ENCODE measurements around the gene MACROD2. TPM values are rescaled to one million over a fixed set of nuclear protein-coding genes. Genes with fewer than 3 reads are reported as not detected.

MACROD2 gene
- total and polyA plus RNA-seq, 2 donors (not counting 1 experiment from before 2014, with no cell fraction given), result 5.3 to 6.7 TPM

DNA sequence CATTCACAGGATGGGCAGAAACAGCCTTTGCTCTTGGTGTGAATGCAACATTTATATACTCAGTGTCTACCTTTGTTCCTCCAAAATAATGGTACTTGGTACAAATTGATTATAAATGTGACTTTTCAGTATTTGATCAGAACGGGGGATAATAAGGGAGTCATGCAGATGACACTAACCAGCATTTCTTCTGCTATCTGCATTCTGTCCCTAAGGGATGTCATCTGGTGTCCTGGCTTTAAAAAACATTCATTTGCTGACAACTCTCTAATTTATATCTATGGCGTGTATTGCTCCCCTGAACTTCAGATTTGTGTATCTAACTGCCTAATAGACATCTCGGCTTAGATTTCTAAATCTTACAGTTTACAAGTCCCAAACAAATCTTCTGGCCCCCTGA lies 418.5 kb downstream of the MACROD2 start:
- H3K27me3 ChIP-seq (replicated peaks in 1 of 4; ENCODE audit: control extremely low read depth in 1 of 4, control insufficient read depth in 3 of 4, insufficient read depth in 4 of 4, low read length in 3 of 4), result no peaks in the 10 kb centered on the region
- DNase-seq (no peak), ATAC-seq (ENCODE audit: low read depth) (no peak)
- H3K9me3 ChIP-seq (ENCODE audit: control extremely low read depth in 1 of 3, control insufficient read depth in 2 of 3, insufficient read depth in 1 of 3, low read length in 2 of 3), result no peaks in the 10 kb centered on the region
- POLR2A ChIA-PET, result no interaction called here
- TF ChIP-seq, protein P1, sequence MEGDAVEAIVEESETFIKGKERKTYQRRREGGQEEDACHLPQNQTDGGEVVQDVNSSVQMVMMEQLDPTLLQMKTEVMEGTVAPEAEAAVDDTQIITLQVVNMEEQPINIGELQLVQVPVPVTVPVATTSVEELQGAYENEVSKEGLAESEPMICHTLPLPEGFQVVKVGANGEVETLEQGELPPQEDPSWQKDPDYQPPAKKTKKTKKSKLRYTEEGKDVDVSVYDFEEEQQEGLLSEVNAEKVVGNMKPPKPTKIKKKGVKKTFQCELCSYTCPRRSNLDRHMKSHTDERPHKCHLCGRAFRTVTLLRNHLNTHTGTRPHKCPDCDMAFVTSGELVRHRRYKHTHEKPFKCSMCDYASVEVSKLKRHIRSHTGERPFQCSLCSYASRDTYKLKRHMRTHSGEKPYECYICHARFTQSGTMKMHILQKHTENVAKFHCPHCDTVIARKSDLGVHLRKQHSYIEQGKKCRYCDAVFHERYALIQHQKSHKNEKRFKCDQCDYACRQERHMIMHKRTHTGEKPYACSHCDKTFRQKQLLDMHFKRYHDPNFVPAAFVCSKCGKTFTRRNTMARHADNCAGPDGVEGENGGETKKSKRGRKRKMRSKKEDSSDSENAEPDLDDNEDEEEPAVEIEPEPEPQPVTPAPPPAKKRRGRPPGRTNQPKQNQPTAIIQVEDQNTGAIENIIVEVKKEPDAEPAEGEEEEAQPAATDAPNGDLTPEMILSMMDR (IDR thresholded peaks at IDR 0.05), result no peak
- no peak for TF ChIP-seq EZH2 (IDR thresholded peaks at IDR 0.05; ENCODE audit: borderline replicate concordance, insufficient read depth, low read depth, low read length, poor library complexity, severe bottlenecking)
- no peak overlapping the region for H3K4me3 ChIP-seq (ENCODE audit: control extremely low read depth in 1 of 5, extremely low read depth in 1 of 5, insufficient read depth in 1 of 5, low read depth in 2 of 5, low read length in 4 of 5)
- WGBS (ENCODE audit: insufficient coverage), result 88% methylated on average over 2 of the region's 3 CpGs
- CTCF ChIA-PET, result no interaction called here
- H3K4me1 Mint-ChIP-seq, result no peaks in the 10 kb centered on the region
- H3K4me2 ChIP-seq (replicated peaks; ENCODE audit: low read depth, low read length, poor library complexity, severe bottlenecking), result no peak overlapping the region
- no peak overlapping the region for H3K4me3 Mint-ChIP-seq
- no peak overlapping the region for H3K27ac Mint-ChIP-seq
- intact Hi-C loops (cut with micrococcal nuclease), result no loop called here
- H3K79me2 ChIP-seq (ENCODE audit: control insufficient read depth, insufficient read depth, low read length), result no peaks in the 10 kb centered on the region
- no peak overlapping the region for H3K9ac ChIP-seq (ENCODE audit: low read length)
- no peaks in the 10 kb centered on the region for H3K4me1 ChIP-seq (ENCODE audit: control insufficient read depth in 2 of 2, insufficient read depth in 2 of 2, low read length in 2 of 2)
- H3K27me3 Mint-ChIP-seq, result no peaks in the 10 kb centered on the region
- no peaks in the 10 kb centered on the region for H4K20me1 ChIP-seq (ENCODE audit: control insufficient read depth, insufficient read depth, low read length, poor library complexity, severe bottlenecking)
- no peak overlapping the region for H2AFZ ChIP-seq (ENCODE audit: insufficient read depth, low read depth, low read length, poor library complexity, severe bottlenecking)
- H3K27ac ChIP-seq (ENCODE audit: low read length in 2 of 2), result no peak overlapping the region
- no peaks in the 10 kb centered on the region for H3K36me3 ChIP-seq (replicated peaks in 1 of 2; ENCODE audit: control extremely low read depth in 1 of 2, control insufficient read depth in 1 of 2, extremely low read depth in 1 of 2, insufficient read depth in 2 of 2, low read length in 1 of 2)
- H3K9me3 Mint-ChIP-seq (ENCODE audit: insufficient read depth), result no peaks in the 10 kb centered on the region

DNA sequence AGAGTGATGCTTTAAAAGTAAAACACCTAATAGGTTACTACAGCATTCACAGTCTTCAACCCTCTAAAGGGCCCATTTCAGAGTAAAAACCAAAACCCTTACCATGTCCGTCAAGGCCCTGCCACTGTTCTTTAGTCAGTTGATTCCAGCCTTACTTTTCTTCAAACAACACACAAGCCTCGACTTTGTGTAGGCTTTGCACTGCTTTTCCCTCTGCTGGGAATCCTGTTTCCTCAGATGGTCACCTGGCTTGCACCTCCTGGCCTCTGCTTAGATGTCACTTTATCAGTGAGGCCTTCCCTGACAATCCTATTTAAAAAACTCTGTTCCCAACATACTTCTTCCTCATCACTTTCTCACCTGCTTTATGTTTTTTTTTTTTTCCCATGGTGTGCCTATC lies 419.2 kb downstream of the MACROD2 start:
- ATAC-seq (ENCODE audit: low read depth) (no peak), DNase-seq (no peak)
- TF ChIP-seq EZH2 (IDR thresholded peaks at IDR 0.05; ENCODE audit: borderline replicate concordance, insufficient read depth, low read depth, low read length, poor library complexity, severe bottlenecking), result no peak
- TF ChIP-seq, protein P1 (IDR thresholded peaks at IDR 0.05), result no peak
- Histone ChIP-seq H3K4me2 (replicated peaks; ENCODE audit: low read depth, low read length, poor library complexity, severe bottlenecking) (no peak overlapping the region), H3K4me3 (ENCODE audit: control extremely low read depth in 1 of 5, extremely low read depth in 1 of 5, insufficient read depth in 1 of 5, low read depth in 2 of 5, low read length in 4 of 5) (no peak overlapping the region), H2AFZ (ENCODE audit: insufficient read depth, low read depth, low read length, poor library complexity, severe bottlenecking) (no peak overlapping the region), H3K9me3 (ENCODE audit: control extremely low read depth in 1 of 3, control insufficient read depth in 2 of 3, insufficient read depth in 1 of 3, low read length in 2 of 3) (no peaks in the 10 kb centered on the region), H3K27me3 (replicated peaks in 1 of 4; ENCODE audit: control extremely low read depth in 1 of 4, control insufficient read depth in 3 of 4, insufficient read depth in 4 of 4, low read length in 3 of 4) (no peaks in the 10 kb centered on the region), H3K36me3 (replicated peaks in 1 of 2; ENCODE audit: control extremely low read depth in 1 of 2, control insufficient read depth in 1 of 2, extremely low read depth in 1 of 2, insufficient read depth in 2 of 2, low read length in 1 of 2) (no peaks in the 10 kb centered on the region), H3K27ac (ENCODE audit: low read length in 2 of 2) (no peak overlapping the region), H4K20me1 (ENCODE audit: control insufficient read depth, insufficient read depth, low read length, poor library complexity, severe bottlenecking) (no peaks in the 10 kb centered on the region), H3K9ac (ENCODE audit: low read length) (no peak overlapping the region), H3K4me1 (ENCODE audit: control insufficient read depth in 2 of 2, insufficient read depth in 2 of 2, low read length in 2 of 2) (no peaks in the 10 kb centered on the region), H3K79me2 (ENCODE audit: control insufficient read depth, insufficient read depth, low read length) (no peaks in the 10 kb centered on the region)
- H3K27me3 Mint-ChIP-seq, result no peaks in the 10 kb centered on the region
- no peaks in the 10 kb centered on the region for H3K9me3 Mint-ChIP-seq (ENCODE audit: insufficient read depth)
- intact Hi-C loops (cut with micrococcal nuclease), result no loop called here
- POLR2A ChIA-PET, result no interaction called here
- 74% methylated on average over 2 of the region's 2 CpGs for WGBS (ENCODE audit: insufficient coverage)
- CTCF ChIA-PET, result no interaction called here
- no peak overlapping the region for H3K4me3 Mint-ChIP-seq
- H3K4me1 Mint-ChIP-seq, result no peaks in the 10 kb centered on the region
- no peak overlapping the region for H3K27ac Mint-ChIP-seq
